Activated naive CD4-positive, alpha-beta T cell treated with anti-CD3 and anti-CD28 coated beads, Interleukin-2, amount 10 ng/mL, durations not matched to agents 7 days and 5 days (primary cell): ENCODE measurements around the gene NUDT21.
"Not testable (repeated sequence)": the region's sequence is repeated elsewhere in the genome, so short reads cannot be mapped to it uniquely, and the experiment has no call there.

Experiments used
- CTCF ChIA-PET: fragments of 350-600 bp; sonication (Branson Sonifier 250); formaldehyde crosslinking; loops from one replicate; lab custom pipeline; 2021; ENCODE audit warnings: antibody characterized with exemption; lab: Charles Lee
- DNase-seq: peaks from one replicate; pipeline ENCODE4 v3.0.0-alpha.2; 2020
- H3K27ac Mint-ChIP-seq: one replicate; pipeline ENCODE4 v1.8.0; 2021; ENCODE audit warnings: mild to moderate bottlenecking, moderate library complexity, mixed read lengths
- H3K27me3 Mint-ChIP-seq: one replicate; pipeline ENCODE4 v1.8.0; 2021; ENCODE audit warnings: mild to moderate bottlenecking, mixed read lengths
- H3K36me3 Mint-ChIP-seq: one replicate; pipeline ENCODE4 v1.8.0; 2021; ENCODE audit warnings: mixed read lengths
- H3K4me1 Mint-ChIP-seq: one replicate; pipeline ENCODE4 v1.8.0; 2021; ENCODE audit warnings: mixed read lengths
- H3K4me3 Mint-ChIP-seq: one replicate; pipeline ENCODE4 v1.8.0; 2021; ENCODE audit warnings: mild to moderate bottlenecking, moderate library complexity, mixed read lengths
- H3K9me3 Mint-ChIP-seq: one replicate; pipeline ENCODE4 v1.8.0; 2021; ENCODE audit warnings: mixed read lengths

Gene NUDT21

GRCh38 chr16:56450986-56451752, at the start of gene NUDT21, which contains the start of gene OGFOD1:
NUDT21 (minus strand) TSS chr16:56451332; CDS start chr16:56451202, 130 bp downstream.
OGFOD1 (plus strand) TSS chr16:56451554; CDS start chr16:56451613, 59 bp downstream.
- peak within 1 kb of the TSS; percentile 95 for H3K4me3 Mint-ChIP-seq
- H3K9me3 Mint-ChIP-seq: no peaks in the 10 kb centered on the region
- H3K36me3 Mint-ChIP-seq: peaks cover 50% of the 10 kb centered on the region
- no peaks in the 10 kb centered on the region for H3K27me3 Mint-ChIP-seq
- CTCF ChIA-PET: interaction anchor here (0.7 kb wide), 1 partner anchor 93 kb away, joined by 3 read pairs; no protein-coding TSS in a partner anchor
- peak; percentile 96 for DNase-seq
- peak within 1 kb of the TSS; percentile 89 for H3K27ac Mint-ChIP-seq
- peaks cover 57% of the 10 kb centered on the region for H3K4me1 Mint-ChIP-seq

GRCh38 chr16:56493815-56494214, 42.7 kb upstream of the NUDT21 start:
- no peak overlapping the region for H3K4me3 Mint-ChIP-seq
- no peaks in the 10 kb centered on the region for H3K27me3 Mint-ChIP-seq
- no peak overlapping the region for H3K27ac Mint-ChIP-seq
- CTCF ChIA-PET: no interaction called here
- H3K4me1 Mint-ChIP-seq: no peaks in the 10 kb centered on the region
- peaks cover 13% of the 10 kb centered on the region for H3K36me3 Mint-ChIP-seq
- DNase-seq: no peak
- no peaks in the 10 kb centered on the region for H3K9me3 Mint-ChIP-seq

DNA sequence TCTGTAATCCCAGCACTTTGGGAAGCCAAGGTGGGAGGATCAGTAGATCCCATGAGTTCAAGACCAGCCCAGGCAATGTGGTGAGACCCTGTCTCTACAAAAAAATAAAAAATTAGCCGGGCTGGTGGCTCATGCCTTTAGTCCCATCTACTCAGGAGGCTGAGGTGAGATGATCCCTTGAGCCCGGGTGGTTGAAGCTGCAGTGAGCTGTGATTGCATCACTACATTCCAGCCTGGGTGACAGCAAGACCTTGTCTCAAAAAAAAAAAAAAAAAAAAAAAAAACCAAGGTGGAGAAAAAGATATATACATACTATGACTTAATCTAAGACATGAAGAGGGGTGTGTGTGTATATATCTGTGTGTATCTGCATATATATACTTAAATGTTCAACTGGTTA, 42.0 kb upstream of the NUDT21 start:
- CTCF ChIA-PET: no interaction called here
- DNase-seq: no peak
- Mint-ChIP-seq H3K4me1 (no peaks in the 10 kb centered on the region), H3K36me3 (peaks cover 6% of the 10 kb centered on the region), H3K27me3 (no peaks in the 10 kb centered on the region), H3K9me3 (no peaks in the 10 kb centered on the region), H3K27ac (no peak overlapping the region), H3K4me3 (no peak overlapping the region)

DNA sequence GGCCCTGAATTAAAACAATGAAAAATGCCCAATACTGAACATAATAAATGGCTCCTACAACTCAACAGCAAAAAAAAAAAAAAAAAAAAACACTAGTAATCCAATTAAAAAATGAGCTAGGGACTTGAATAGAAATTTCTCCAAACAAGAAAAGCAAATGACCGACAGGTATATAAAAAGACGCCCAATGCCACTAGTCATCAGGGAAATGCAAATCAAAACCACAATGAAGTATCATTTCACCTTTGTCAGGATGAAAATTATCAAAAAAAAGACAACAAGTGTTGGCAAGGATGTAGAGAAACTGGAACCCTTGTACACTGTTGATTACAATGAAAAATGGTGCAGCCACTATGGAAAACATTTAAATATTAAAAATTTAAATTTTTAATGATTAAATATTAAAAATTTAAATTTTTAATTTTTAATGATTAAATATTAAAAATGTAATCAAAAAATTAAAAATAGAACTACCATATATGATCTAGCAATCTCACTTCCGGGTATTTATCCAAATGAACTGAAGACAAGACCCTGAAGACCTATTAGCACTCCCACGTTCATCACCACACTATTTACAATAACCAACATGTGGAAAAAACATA, 40.6 kb upstream of the NUDT21 start:
- Mint-ChIP-seq H3K4me1 (no peaks in the 10 kb centered on the region), H3K4me3 (no peak overlapping the region), H3K27me3 (no peaks in the 10 kb centered on the region), H3K9me3 (no peaks in the 10 kb centered on the region), H3K27ac (no peak overlapping the region), H3K36me3 (peaks cover 3% of the 10 kb centered on the region)
- DNase-seq: no peak
- CTCF ChIA-PET: interaction anchor here (0.7 kb wide), 1 partner anchor 437 kb away, joined by 3 read pairs; no protein-coding TSS in a partner anchor

DNA sequence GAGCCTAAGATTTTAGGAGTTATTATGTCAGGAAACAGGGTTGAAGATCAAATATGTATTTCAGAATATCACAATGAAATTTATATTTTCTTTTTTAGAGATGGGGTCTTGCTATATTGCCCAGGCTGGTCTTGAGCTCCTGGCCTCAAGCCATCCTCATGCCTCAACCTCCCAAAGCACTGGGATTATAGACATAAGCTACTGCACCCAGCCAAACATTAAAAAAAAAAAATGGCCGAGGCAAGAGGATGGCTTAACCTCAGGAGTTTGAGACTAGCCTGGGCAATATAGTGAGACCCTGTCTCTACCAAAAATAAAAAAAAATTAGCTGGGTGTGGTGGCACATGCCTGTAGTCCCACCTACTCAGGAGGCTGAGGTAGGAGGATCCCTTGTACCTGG, 37.7 kb upstream of the NUDT21 start:
- H3K27me3 Mint-ChIP-seq, DNase-seq, H3K36me3 Mint-ChIP-seq, CTCF ChIA-PET, H3K4me1 Mint-ChIP-seq, H3K9me3 Mint-ChIP-seq, H3K4me3 Mint-ChIP-seq, H3K27ac Mint-ChIP-seq: not testable (repeated sequence)

- Mint-ChIP-seq H3K27ac (no peak overlapping the region), H3K4me3 (no peak overlapping the region)
- CTCF ChIA-PET: no interaction called here
Observed at GRCh38 chr16:56488035-56488434, 36.9 kb upstream of the NUDT21 start.

DNA sequence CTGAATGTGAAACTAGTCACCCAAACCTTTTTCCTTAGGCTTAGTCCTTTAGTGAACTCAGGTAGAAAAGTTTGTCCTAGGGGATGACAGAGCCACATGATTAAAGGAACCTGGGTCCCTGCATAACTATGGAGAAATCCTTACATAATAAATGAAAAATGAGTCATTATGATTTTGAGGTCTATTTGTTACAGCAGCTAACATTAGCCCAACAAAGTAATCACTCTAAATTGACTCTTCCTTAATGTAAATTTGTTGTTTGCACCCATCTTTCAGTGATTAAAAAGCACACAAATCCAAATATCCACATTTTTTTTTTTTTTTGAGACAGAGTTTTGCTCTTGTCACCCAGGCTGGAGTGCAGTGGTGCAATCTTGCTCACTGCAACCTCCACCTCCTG, 32.3 kb upstream of the NUDT21 start:
- no peak overlapping the region for H3K4me3 Mint-ChIP-seq
- CTCF ChIA-PET: no interaction called here
- H3K27me3 Mint-ChIP-seq: no peaks in the 10 kb centered on the region
- no peak overlapping the region for H3K27ac Mint-ChIP-seq
- peaks cover 20% of the 10 kb centered on the region for H3K36me3 Mint-ChIP-seq
- no peaks in the 10 kb centered on the region for H3K9me3 Mint-ChIP-seq
- no peak for DNase-seq
- H3K4me1 Mint-ChIP-seq: no peaks in the 10 kb centered on the region

More at GRCh38 chr16:56488035-56488434, 36.9 kb upstream of the NUDT21 start:
- Mint-ChIP-seq H3K4me1 (no peaks in the 10 kb centered on the region), H3K27me3 (no peaks in the 10 kb centered on the region), H3K9me3 (no peaks in the 10 kb centered on the region), H3K36me3 (peaks cover 10% of the 10 kb centered on the region)
- DNase-seq: no peak

DNA sequence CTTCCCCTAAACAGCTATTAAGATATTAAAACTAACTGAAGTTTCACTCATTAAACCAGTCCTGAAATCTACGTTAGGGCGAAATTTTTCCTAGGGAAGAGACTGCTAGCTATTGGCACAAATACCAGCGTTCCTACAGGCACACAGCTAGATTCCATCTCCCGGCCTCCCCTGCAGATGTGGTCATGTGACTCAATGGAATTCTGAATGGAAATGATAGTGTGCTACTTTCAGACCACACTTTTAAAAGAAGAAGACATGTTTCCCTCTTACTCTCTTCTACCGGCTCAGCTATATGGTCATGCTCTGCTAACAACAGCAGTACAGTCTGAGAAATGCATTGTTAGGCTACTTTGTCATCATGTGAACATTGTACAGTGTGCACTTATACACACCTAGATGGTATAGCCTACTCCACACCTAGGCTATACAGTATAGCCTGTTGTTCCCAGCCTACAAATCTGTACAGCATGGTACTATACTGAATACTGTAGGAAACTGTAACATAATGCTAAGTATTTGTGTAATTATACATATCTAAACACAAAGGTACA, 31.6 kb upstream of the NUDT21 start:
- peaks cover under 1% of the 10 kb centered on the region for H3K4me1 Mint-ChIP-seq
- no peak overlapping the region for H3K4me3 Mint-ChIP-seq
- CTCF ChIA-PET: no interaction called here
- no peaks in the 10 kb centered on the region for H3K9me3 Mint-ChIP-seq
- no peak for DNase-seq
- H3K36me3 Mint-ChIP-seq: peaks cover 20% of the 10 kb centered on the region
- H3K27me3 Mint-ChIP-seq: no peaks in the 10 kb centered on the region
- H3K27ac Mint-ChIP-seq: no peak overlapping the region

GRCh38 chr16:56481468-56482122, 30.5 kb upstream of the NUDT21 start:
- Mint-ChIP-seq H3K36me3 (peaks cover 29% of the 10 kb centered on the region), H3K4me3 (no peak overlapping the region), H3K9me3 (no peaks in the 10 kb centered on the region), H3K27ac (no peak overlapping the region), H3K27me3 (no peaks in the 10 kb centered on the region), H3K4me1 (peaks cover 8% of the 10 kb centered on the region)
- CTCF ChIA-PET: no interaction called here
- DNase-seq: no peak

- H3K9me3 Mint-ChIP-seq: no peaks in the 10 kb centered on the region
- H3K27me3 Mint-ChIP-seq: no peaks in the 10 kb centered on the region
- no peak for DNase-seq
- H3K4me3 Mint-ChIP-seq: no peak overlapping the region
- peak overlapping the region; percentile 24 for H3K27ac Mint-ChIP-seq
- H3K4me1 Mint-ChIP-seq: peaks cover 8% of the 10 kb centered on the region
- CTCF ChIA-PET: no interaction called here
- H3K36me3 Mint-ChIP-seq: peaks cover 32% of the 10 kb centered on the region
Observed at GRCh38 chr16:56480776-56481467, 29.8 kb upstream of the NUDT21 start.

DNA sequence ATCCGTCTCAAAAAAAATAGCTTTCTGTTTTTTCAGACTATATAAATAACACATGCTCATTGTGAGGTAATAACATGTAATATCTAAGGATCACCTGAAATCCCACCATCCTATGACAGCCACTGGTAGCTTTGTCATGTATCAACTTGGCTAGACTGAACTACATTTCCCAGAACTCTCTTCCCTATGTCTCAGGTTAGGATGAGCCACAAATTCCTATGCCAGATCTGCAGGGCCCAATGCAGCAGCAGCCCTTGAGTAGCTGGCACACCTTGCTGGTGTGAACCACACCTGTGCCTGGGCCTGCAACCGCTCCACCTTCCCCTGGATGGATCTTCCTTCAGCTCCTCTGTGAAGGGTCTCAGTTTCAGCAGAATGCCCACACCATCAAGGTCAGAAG, 28.3 kb upstream of the NUDT21 start:
- H3K27me3 Mint-ChIP-seq: no peaks in the 10 kb centered on the region
- H3K4me3 Mint-ChIP-seq: no peak overlapping the region
- DNase-seq: no peak
- H3K36me3 Mint-ChIP-seq: peaks cover 38% of the 10 kb centered on the region
- H3K4me1 Mint-ChIP-seq: peaks cover 8% of the 10 kb centered on the region
- no peak overlapping the region for H3K27ac Mint-ChIP-seq
- CTCF ChIA-PET: interaction anchor here (0.9 to 1.1 kb wide), 3 partner anchors 11 to 73 kb away, joined by 3 read pairs; no protein-coding TSS in a partner anchor
- no peaks in the 10 kb centered on the region for H3K9me3 Mint-ChIP-seq

DNA sequence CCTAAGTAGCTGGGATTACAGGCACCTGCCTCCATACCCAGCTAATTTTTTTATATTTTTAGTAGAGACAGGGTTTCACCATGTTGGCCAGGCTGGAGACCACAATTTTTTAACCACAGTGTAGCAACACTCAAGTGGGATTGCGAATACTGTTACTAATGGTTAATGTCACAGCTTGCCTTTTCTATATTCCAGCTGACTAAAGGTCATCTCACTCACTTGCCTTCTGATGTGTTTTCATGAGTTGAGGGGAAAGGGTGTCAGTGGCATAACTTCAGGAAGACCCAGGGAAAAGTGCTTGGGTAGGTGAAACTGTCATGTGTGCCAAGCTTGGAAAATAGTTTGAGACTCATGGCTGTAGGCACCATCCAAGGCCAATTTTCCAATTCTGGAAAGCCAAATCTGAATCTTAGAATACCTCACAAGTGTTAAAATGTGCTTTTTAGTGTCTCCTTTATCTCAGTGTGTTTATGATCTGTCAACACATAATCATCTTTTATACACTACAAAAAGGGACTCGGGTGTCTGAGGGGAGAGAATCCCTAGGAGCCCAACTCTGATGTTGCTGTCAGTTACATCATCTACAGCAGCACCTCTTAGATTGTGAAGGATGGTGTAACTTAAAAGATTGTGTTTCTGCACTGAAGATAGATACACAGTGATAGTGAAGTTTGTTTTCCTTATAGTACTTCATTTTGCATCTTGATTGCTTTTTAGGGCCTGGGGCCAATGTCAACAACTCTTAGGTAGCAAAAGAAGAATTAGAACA, 27.3 kb upstream of the NUDT21 start:
- no peaks in the 10 kb centered on the region for H3K27me3 Mint-ChIP-seq
- H3K9me3 Mint-ChIP-seq: no peaks in the 10 kb centered on the region
- DNase-seq: no peak
- no peak overlapping the region for H3K27ac Mint-ChIP-seq
- H3K36me3 Mint-ChIP-seq: peaks cover 39% of the 10 kb centered on the region
- peaks cover 8% of the 10 kb centered on the region for H3K4me1 Mint-ChIP-seq
- no peak overlapping the region for H3K4me3 Mint-ChIP-seq
- CTCF ChIA-PET: interaction anchor here (0.9 to 1.1 kb wide), 2 partner anchors 19 to 72 kb away, joined by 3 read pairs; no protein-coding TSS in a partner anchor
